Measurements from ENCODE around the gene ESRRG.

The ESRRG gene

DNA sequence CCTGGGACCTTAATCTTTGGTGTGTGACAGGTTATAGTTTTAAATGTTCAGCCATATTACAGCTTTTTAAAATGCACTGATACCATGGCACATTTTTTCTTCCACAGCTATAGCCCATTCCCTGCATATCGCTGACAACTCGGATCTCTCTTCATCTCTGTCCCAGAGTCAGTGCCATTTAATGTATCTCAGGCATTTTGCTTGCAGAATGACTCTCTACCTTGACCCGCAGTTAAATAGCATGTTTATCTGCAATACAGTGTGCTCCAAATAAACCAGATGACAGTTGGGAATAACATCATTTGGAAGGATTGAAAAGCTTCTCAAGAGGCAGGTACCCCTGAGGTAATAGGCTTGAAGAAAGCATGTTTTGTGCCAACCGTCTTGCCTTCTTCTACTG lies 200.2 kb downstream of the ESRRG start:
- no peaks in the 10 kb centered on the region for H3K27me3 ChIP-seq (replicated peaks in 2 of 5; ENCODE audit: control insufficient read depth in 4 of 5, insufficient read depth in 5 of 5, low read length in 4 of 5)
- H3K27ac ChIP-seq (ENCODE audit: insufficient read depth in 1 of 2, low read depth in 1 of 2, low read length in 2 of 2, poor library complexity in 1 of 2, severe bottlenecking in 2 of 2): no peak overlapping the region
- H3K4me3 ChIP-seq (ENCODE audit: control insufficient read depth in 1 of 7, extremely low read depth in 1 of 7, insufficient read depth in 4 of 7, low read depth in 2 of 7, low read length in 6 of 7): no peak overlapping the region
- no peaks in the 10 kb centered on the region for H3K36me3 ChIP-seq (ENCODE audit: control insufficient read depth in 4 of 4, insufficient read depth in 4 of 4, low read length in 3 of 4)
- ChIA-PET POLR2A (interaction anchor here (0.6 kb wide), 1 partner anchor 827 kb away, joined by 3 read pairs; no protein-coding TSS in a partner anchor), CTCF (no interaction called here)
- no peaks in the 10 kb centered on the region for H3K9me3 ChIP-seq (ENCODE audit: control extremely low read depth in 1 of 5, control insufficient read depth in 4 of 5, insufficient read depth in 2 of 5, low read depth in 1 of 5, low read length in 4 of 5)
- no peak for DNase-seq
- 78% methylated on average over 4 of the region's 4 CpGs for WGBS (ENCODE audit: insufficient coverage)
- H3K4me1 ChIP-seq (ENCODE audit: control extremely low read depth in 1 of 4, control insufficient read depth in 4 of 4, insufficient read depth in 4 of 4, low read length in 3 of 4): no peaks in the 10 kb centered on the region

DNA sequence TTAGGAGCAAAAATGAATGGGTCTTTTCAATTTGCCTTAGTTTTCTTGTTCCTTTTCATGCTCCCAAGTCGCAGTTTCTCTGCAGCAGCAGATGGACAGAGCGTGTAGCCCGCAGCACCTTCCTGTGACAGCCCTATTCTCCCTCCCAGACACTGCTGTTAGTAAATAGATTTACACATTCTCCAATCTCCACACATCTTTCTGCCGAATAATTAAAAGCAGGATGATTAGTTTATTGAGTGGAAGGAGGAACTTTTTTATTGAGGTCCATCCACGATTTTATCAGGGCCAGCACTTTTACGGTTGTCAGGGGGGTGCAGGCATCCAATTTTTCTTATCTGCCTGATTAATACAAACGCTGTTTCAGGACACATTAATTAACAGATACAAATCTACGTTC lies 201.8 kb downstream of the ESRRG start:
- Histone ChIP-seq H3K9me3 (ENCODE audit: control extremely low read depth in 1 of 5, control insufficient read depth in 4 of 5, insufficient read depth in 2 of 5, low read depth in 1 of 5, low read length in 4 of 5) (no peaks in the 10 kb centered on the region), H3K4me1 (ENCODE audit: control extremely low read depth in 1 of 4, control insufficient read depth in 4 of 4, insufficient read depth in 4 of 4, low read length in 3 of 4) (no peaks in the 10 kb centered on the region), H3K4me3 (ENCODE audit: control insufficient read depth in 1 of 7, extremely low read depth in 1 of 7, insufficient read depth in 4 of 7, low read depth in 2 of 7, low read length in 6 of 7) (no peak overlapping the region), H3K27me3 (replicated peaks in 2 of 5; ENCODE audit: control insufficient read depth in 4 of 5, insufficient read depth in 5 of 5, low read length in 4 of 5) (no peaks in the 10 kb centered on the region), H3K36me3 (ENCODE audit: control insufficient read depth in 4 of 4, insufficient read depth in 4 of 4, low read length in 3 of 4) (no peaks in the 10 kb centered on the region), H3K27ac (ENCODE audit: insufficient read depth in 1 of 2, low read depth in 1 of 2, low read length in 2 of 2, poor library complexity in 1 of 2, severe bottlenecking in 2 of 2) (no peak overlapping the region)
- no peak for DNase-seq
- CTCF ChIA-PET: no interaction called here
- 98% methylated on average over 6 of the region's 8 CpGs for WGBS (ENCODE audit: insufficient coverage)
- POLR2A ChIA-PET: no interaction called here

GRCh38 chr1:216518844-216519627 lies 204.2 kb downstream of the ESRRG start:
- Histone ChIP-seq H3K27me3 (replicated peaks in 2 of 5; ENCODE audit: control insufficient read depth in 4 of 5, insufficient read depth in 5 of 5, low read length in 4 of 5) (no peaks in the 10 kb centered on the region), H3K4me3 (ENCODE audit: control insufficient read depth in 1 of 7, extremely low read depth in 1 of 7, insufficient read depth in 4 of 7, low read depth in 2 of 7, low read length in 6 of 7) (no peak overlapping the region), H3K27ac (ENCODE audit: insufficient read depth in 1 of 2, low read depth in 1 of 2, low read length in 2 of 2, poor library complexity in 1 of 2, severe bottlenecking in 2 of 2) (no peak overlapping the region), H3K9me3 (ENCODE audit: control extremely low read depth in 1 of 5, control insufficient read depth in 4 of 5, insufficient read depth in 2 of 5, low read depth in 1 of 5, low read length in 4 of 5) (no peaks in the 10 kb centered on the region), H3K4me1 (ENCODE audit: control extremely low read depth in 1 of 4, control insufficient read depth in 4 of 4, insufficient read depth in 4 of 4, low read length in 3 of 4) (no peaks in the 10 kb centered on the region), H3K36me3 (ENCODE audit: control insufficient read depth in 4 of 4, insufficient read depth in 4 of 4, low read length in 3 of 4) (no peaks in the 10 kb centered on the region)
- WGBS (ENCODE audit: insufficient coverage): 94% methylated on average over 8 of the region's 8 CpGs
- ChIA-PET CTCF (interaction anchor here (1.4 kb wide), 1 partner anchor 13 kb away, joined by 5 read pairs; no protein-coding TSS in a partner anchor), POLR2A (no interaction called here)
- DNase-seq: no peak

DNA sequence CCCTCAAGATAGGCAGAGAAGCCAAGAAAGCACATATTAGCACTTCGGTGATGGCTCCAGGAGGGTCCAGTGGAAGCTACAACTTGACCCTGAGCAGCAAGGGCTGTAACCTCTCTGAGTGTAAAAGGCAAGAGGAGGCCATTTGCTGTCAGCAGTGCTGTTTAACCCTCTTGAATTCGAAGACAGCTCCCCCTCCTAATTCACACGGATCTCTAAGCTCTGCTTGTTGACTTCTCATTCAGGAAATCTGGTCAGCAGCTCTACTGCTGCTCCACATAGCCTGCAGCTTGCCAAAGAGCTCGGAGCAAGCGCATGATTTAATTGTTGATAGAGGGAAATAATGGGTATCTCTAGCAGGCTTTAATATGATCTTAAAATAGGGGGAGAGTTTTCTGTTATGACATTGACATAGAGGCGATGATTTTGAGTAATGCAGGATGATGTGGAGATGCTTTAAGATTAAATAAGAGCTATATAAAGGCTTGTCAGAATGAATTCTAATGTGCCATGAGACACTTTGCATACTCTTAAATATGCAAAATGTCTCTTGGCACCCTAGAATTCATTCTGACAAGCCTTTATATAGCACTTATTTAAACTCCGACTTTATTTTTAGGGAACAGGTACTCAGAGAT lies 220.6 kb downstream of the ESRRG start:
- no peak overlapping the region for H3K4me3 ChIP-seq (ENCODE audit: control insufficient read depth in 1 of 7, extremely low read depth in 1 of 7, insufficient read depth in 4 of 7, low read depth in 2 of 7, low read length in 6 of 7)
- H3K9me3 ChIP-seq (ENCODE audit: control extremely low read depth in 1 of 5, control insufficient read depth in 4 of 5, insufficient read depth in 2 of 5, low read depth in 1 of 5, low read length in 4 of 5): no peaks in the 10 kb centered on the region
- H3K4me1 ChIP-seq (ENCODE audit: control extremely low read depth in 1 of 4, control insufficient read depth in 4 of 4, insufficient read depth in 4 of 4, low read length in 3 of 4): no peaks in the 10 kb centered on the region
- WGBS (ENCODE audit: insufficient coverage): 88% methylated on average over 4 of the region's 7 CpGs
- CTCF ChIA-PET: no interaction called here
- POLR2A ChIA-PET: interaction anchor here (0.6 kb wide), 1 partner anchor 39 kb away, joined by 5 read pairs; no protein-coding TSS in a partner anchor
- no peak overlapping the region for H3K27ac ChIP-seq (ENCODE audit: insufficient read depth in 1 of 2, low read depth in 1 of 2, low read length in 2 of 2, poor library complexity in 1 of 2, severe bottlenecking in 2 of 2)
- no peak for DNase-seq
- no peaks in the 10 kb centered on the region for H3K36me3 ChIP-seq (ENCODE audit: control insufficient read depth in 4 of 4, insufficient read depth in 4 of 4, low read length in 3 of 4)
- peaks cover 0 to 3% (median 0%) of the 10 kb centered on the region in 5 experiments for H3K27me3 ChIP-seq (replicated peaks in 2 of 5; ENCODE audit: control insufficient read depth in 4 of 5, insufficient read depth in 5 of 5, low read length in 4 of 5)

GRCh38 chr1:216500273-216500967 lies 222.8 kb downstream of the ESRRG start:
- H3K27ac ChIP-seq (ENCODE audit: insufficient read depth in 1 of 2, low read depth in 1 of 2, low read length in 2 of 2, poor library complexity in 1 of 2, severe bottlenecking in 2 of 2): no peak overlapping the region
- POLR2A ChIA-PET: no interaction called here
- CTCF ChIA-PET: no interaction called here
- WGBS (ENCODE audit: insufficient coverage): 100% methylated on average over 1 of the region's 3 CpGs
- no peaks in the 10 kb centered on the region for H3K9me3 ChIP-seq (ENCODE audit: control extremely low read depth in 1 of 5, control insufficient read depth in 4 of 5, insufficient read depth in 2 of 5, low read depth in 1 of 5, low read length in 4 of 5)
- H3K4me1 ChIP-seq (ENCODE audit: control extremely low read depth in 1 of 4, control insufficient read depth in 4 of 4, insufficient read depth in 4 of 4, low read length in 3 of 4): no peaks in the 10 kb centered on the region
- H3K36me3 ChIP-seq (ENCODE audit: control insufficient read depth in 4 of 4, insufficient read depth in 4 of 4, low read length in 3 of 4): no peaks in the 10 kb centered on the region
- no peak for DNase-seq
- peaks cover 0 to 3% (median 0%) of the 10 kb centered on the region in 5 experiments for H3K27me3 ChIP-seq (replicated peaks in 2 of 5; ENCODE audit: control insufficient read depth in 4 of 5, insufficient read depth in 5 of 5, low read length in 4 of 5)
- H3K4me3 ChIP-seq (ENCODE audit: control insufficient read depth in 1 of 7, extremely low read depth in 1 of 7, insufficient read depth in 4 of 7, low read depth in 2 of 7, low read length in 6 of 7): no peak overlapping the region

- WGBS (ENCODE audit: insufficient coverage): 85% methylated on average over 3 of the region's 8 CpGs
- Histone ChIP-seq H3K36me3 (ENCODE audit: control insufficient read depth in 4 of 4, insufficient read depth in 4 of 4, low read length in 3 of 4) (no peaks in the 10 kb centered on the region), H3K4me1 (ENCODE audit: control extremely low read depth in 1 of 4, control insufficient read depth in 4 of 4, insufficient read depth in 4 of 4, low read length in 3 of 4) (no peaks in the 10 kb centered on the region), H3K27me3 (replicated peaks in 2 of 5; ENCODE audit: control insufficient read depth in 4 of 5, insufficient read depth in 5 of 5, low read length in 4 of 5) (peaks cover 0 to 3% (median 0%) of the 10 kb centered on the region in 5 experiments), H3K27ac (ENCODE audit: insufficient read depth in 1 of 2, low read depth in 1 of 2, low read length in 2 of 2, poor library complexity in 1 of 2, severe bottlenecking in 2 of 2) (no peak overlapping the region), H3K9me3 (ENCODE audit: control extremely low read depth in 1 of 5, control insufficient read depth in 4 of 5, insufficient read depth in 2 of 5, low read depth in 1 of 5, low read length in 4 of 5) (peaks cover 0 to 1% (median 0%) of the 10 kb centered on the region in 5 experiments), H3K4me3 (ENCODE audit: control insufficient read depth in 1 of 7, extremely low read depth in 1 of 7, insufficient read depth in 4 of 7, low read depth in 2 of 7, low read length in 6 of 7) (no peak overlapping the region)
- CTCF ChIA-PET: no interaction called here
- no peak for DNase-seq
- POLR2A ChIA-PET: no interaction called here
Observed at GRCh38 chr1:216499581-216500272, 223.5 kb downstream of the ESRRG start.
